GM12878 (cell line): ENCODE measurements around the gene NUP37. TPM values are rescaled to one million over a fixed set of nuclear protein-coding genes. Genes with fewer than 3 reads are reported as not detected.
A peak's percentile ranks its signal among the peaks of the same experiment; 100 is the strongest.

Source experiments
- ATAC-seq: fragments of 200-7000 bp; cut with Tn5 transposase; 3 replicates; pipeline ENCODE4 v1.9.1; 2020; ENCODE audit warnings: mild to moderate bottlenecking, moderate library complexity
- BruUV-seq: library from RNA; stranded (reverse); fragments of 400-500 nt; replicated peaks from 2 replicates; lab custom pipeline; 2021; lab: Mats Ljungman, UMichigan
- CTCF ChIA-PET: fragments of 300-600 bp; sonication (Branson Sonifier 250); formaldehyde crosslinking; extraction: SDS; loops from one replicate; lab custom pipeline; 2021; ENCODE audit warnings: inconsistent platforms; lab: Yijun Ruan, JAX
- POLR2A ChIA-PET: fragments of 350-600 bp; formaldehyde crosslinking; extraction: SDS; loops from one replicate; lab custom pipeline; 2021; ENCODE audit warnings: inconsistent platforms; lab: Charles Lee
- RAD21 ChIA-PET: fragments of 300-600 bp; sonication (Branson Sonifier 250); formaldehyde crosslinking; loops from one replicate; lab custom pipeline; 2023; ENCODE audit warnings: antibody characterized with exemption; ENCODE audit not compliant: unreplicated experiment; lab: Charles Lee
- SMC1A ChIA-PET: fragments of 300-600 bp; sonication (Branson Sonifier 250); formaldehyde crosslinking; loops from one replicate; lab custom pipeline; 2023; ENCODE audit not compliant: unreplicated experiment, uncharacterized antibody; lab: Charles Lee
- DNase-seq: peaks from one replicate; pipeline ENCODE4 v3.0.0-alpha.2; 2011; ENCODE audit warnings: low read depth, low spot score
- FAIRE-seq: peaks from 3 replicates; lab custom pipeline; 2011; peaks lifted over from hg19 to GRCh38; lab: Jason Lieb, UNC
- H2AFZ ChIP-seq: 2 replicates; pipeline ENCODE4 v1.6.0; 2011; ENCODE audit warnings: low read depth, low read length, control low read depth; ENCODE audit not compliant: control insufficient read depth
- H3K27ac ChIP-seq: 2 replicates; pipeline ENCODE4 v1.5.1; 2011; ENCODE audit warnings: control low read depth; ENCODE audit not compliant: control insufficient read depth, insufficient read depth
- H3K27me3 ChIP-seq, 2 experiments: replicated peaks in 1 of 2; 2 replicates each; pipeline versions ENCODE4 v1.6.0 to v1.6.1; 2011; ENCODE audit warnings: low read length in 1 of 2; ENCODE audit not compliant: control insufficient read depth in 2 of 2, insufficient read depth in 2 of 2
- H3K36me3 ChIP-seq, 2 experiments: 2 replicates each; pipeline ENCODE4 v1.5.1; 2011; ENCODE audit warnings: low read length in 1 of 2; ENCODE audit not compliant: control insufficient read depth in 2 of 2, insufficient read depth in 2 of 2
- H3K4me1 ChIP-seq: 2 replicates; pipeline ENCODE4 v1.6.1; 2011; ENCODE audit warnings: mild to moderate bottlenecking, low read length, moderate library complexity, mixed read lengths; ENCODE audit not compliant: control insufficient read depth, insufficient read depth
- H3K4me2 ChIP-seq: 2 replicates; pipeline ENCODE4 v1.6.0; 2011; ENCODE audit warnings: control low read depth; ENCODE audit not compliant: control insufficient read depth, insufficient read depth
- H3K4me3 ChIP-seq: fragments of 200-600 bp; sonication (generic); 2 replicates; pipeline ENCODE4 v1.5.1; 2016
- H3K79me2 ChIP-seq: 2 replicates; pipeline ENCODE4 v1.6.0; 2011; ENCODE audit warnings: low read length; ENCODE audit not compliant: control insufficient read depth, insufficient read depth
- H3K9ac ChIP-seq: 2 replicates; pipeline ENCODE4 v1.8.0; 2011; ENCODE audit warnings: low read length, control low read depth, mixed read lengths; ENCODE audit not compliant: control insufficient read depth, insufficient read depth
- H3K9me3 ChIP-seq: replicated peaks from 3 replicates; pipeline ENCODE4 v1.5.1; 2011; ENCODE audit warnings: mild to moderate bottlenecking, low read length; ENCODE audit not compliant: control insufficient read depth, insufficient read depth
- H4K20me1 ChIP-seq: 2 replicates; pipeline ENCODE4 v1.6.0; 2011; ENCODE audit not compliant: control insufficient read depth, insufficient read depth
- BMI1 ChIP-seq: fragments of 450-650 bp; IDR thresholded peaks from 2 replicates; pipeline ENCODE4 v1.6.1; 2016; ENCODE audit warnings: mild to moderate bottlenecking, moderate library complexity, borderline replicate concordance
- BRCA1 ChIP-seq: IDR thresholded peaks from 2 replicates; pipeline ENCODE4 v1.6.1; 2011; ENCODE audit warnings: low read depth, low read length, improper control_type of control experiment
- CBFB ChIP-seq: IDR thresholded peaks from 2 replicates; pipeline ENCODE4 v1.6.1; 2016; ENCODE audit warnings: antibody characterized with exemption, low read depth
- CBX3 ChIP-seq: fragments of 200-600 bp; sonication (generic); IDR thresholded peaks from 2 replicates; pipeline ENCODE4 v1.6.1; 2016; ENCODE audit warnings: low read depth, borderline replicate concordance
- CREM ChIP-seq: IDR thresholded peaks from 2 replicates; pipeline ENCODE4 v1.6.1; 2014; ENCODE audit warnings: antibody characterized with exemption, low read depth
- FOXK2 ChIP-seq: fragments of 450-650 bp; IDR thresholded peaks from 2 replicates; pipeline ENCODE4 v1.6.1; 2017; ENCODE audit warnings: mild to moderate bottlenecking, moderate library complexity
- IKZF2 ChIP-seq, 2 experiments: fragments of 450-650 bp; IDR thresholded peaks; 2 replicates each; pipeline ENCODE4 v1.6.1; 2017; ENCODE audit warnings: mild to moderate bottlenecking in 2 of 2, moderate library complexity in 2 of 2
- IRF4 ChIP-seq: IDR thresholded peaks from 2 replicates; pipeline ENCODE4 v1.6.1; 2011; ENCODE audit warnings: low read depth, low read length
- JUNB ChIP-seq: IDR thresholded peaks from 2 replicates; pipeline ENCODE4 v1.6.1; 2016; ENCODE audit warnings: antibody characterized with exemption, mild to moderate bottlenecking
- NRF1 ChIP-seq: conservative IDR thresholded peaks from 2 replicates; pipeline ENCODE4 v1.6.1; 2011; ENCODE audit warnings: mild to moderate bottlenecking, low read depth, low read length, improper control_type of control experiment
- POU2F2 ChIP-seq: IDR thresholded peaks from 3 replicates; pipeline ENCODE4 v1.6.1; 2011; ENCODE audit warnings: low read depth, mild to moderate bottlenecking, low read length, borderline replicate concordance
- RBBP5 ChIP-seq: fragments of 200-600 bp; sonication (generic); conservative IDR thresholded peaks from 2 replicates; pipeline ENCODE4 v1.6.1; 2016
- RFX5 ChIP-seq: IDR thresholded peaks from 2 replicates; pipeline ENCODE4 v1.6.1; 2011; ENCODE audit warnings: low read depth, low read length, improper control_type of control experiment
- RUNX3 ChIP-seq: IDR thresholded peaks from 2 replicates; pipeline ENCODE4 v1.6.1; 2012; ENCODE audit warnings: low read length, inconsistent platforms
- SPI1 ChIP-seq: IDR thresholded peaks from 2 replicates; pipeline ENCODE4 v1.6.1; 2011; ENCODE audit warnings: low read depth, mild to moderate bottlenecking, low read length, moderate library complexity, borderline replicate concordance; ENCODE audit not compliant: insufficient read depth
- TCF12 ChIP-seq: IDR thresholded peaks from 2 replicates; pipeline ENCODE4 v1.6.1; 2011; ENCODE audit warnings: low read depth, mild to moderate bottlenecking, low read length
- WGBS: methylation state at CpG from one replicate; pipeline ENCODE4 v1.1.6; 2016; ENCODE audit warnings: low lambda C conversion rate; ENCODE audit not compliant: insufficient replicate concordance, insufficient coverage; ENCODE audit errors: missing lambda C conversion rate; 5-methylcytosine and 5-hydroxymethylcytosine counted together
- in situ Hi-C: fragments of 300-500 bp; cut with MboI; formaldehyde crosslinking; loops from 9 replicates; pipeline ENCODE4 v1.14.3; 2018; ENCODE audit warnings: mixed read lengths
- intact Hi-C: fragments of 100-400 bp; cut with micrococcal nuclease; formaldehyde crosslinking; loops from one replicate; pipeline ENCODE4 v1.14.2; 2022; ENCODE audit not compliant: unreplicated experiment
- polyA plus RNA-seq, 11 experiments: library from polyadenylated mRNA; depleted of rRNA in 4 of 11; unstranded in 6 of 11; stranded (reverse) in 5 of 11; fragments of >200 nt; fragmentation: Nextera tagmentation in 4 of 11; fragmentation: Illumina TruSeq in 1 of 11; extraction: Ambion mirVana in 4 of 11; extraction: Trizol in 1 of 11; gene quantifications; 1 replicate in 1 of 11; 2 replicates in 10 of 11; pipeline versions ENCODE4 v1.2.1 to v1.2.3, GENCODE V29; 2011 to 2016; ENCODE audit warnings: inconsistent platforms in 2 of 11, missing spikeins in 2 of 11, low read depth in 1 of 11
- total RNA-seq, 4 experiments: library from RNA; depleted of rRNA in 3 of 4; stranded (reverse); fragments of >200 nt in 3 of 4; fragmentation: Illumina TruSeq in 1 of 4; extraction: Trizol in 1 of 4; gene quantifications; 2 replicates each; pipeline versions ENCODE4 v1.2.1 to v1.2.3, GENCODE V29; 2013 to 2021
- TF ChIP-seq, protein P1 (sequence below): fragments of 450-650 bp; IDR thresholded peaks from 2 replicates; pipeline ENCODE4 v1.6.1; 2017; ENCODE audit warnings: low read depth, mild to moderate bottlenecking, moderate library complexity
- TF ChIP-seq, protein P2 (sequence below): IDR thresholded peaks from 2 replicates; pipeline ENCODE4 v1.6.1; 2012; ENCODE audit warnings: low read depth, low read length, improper control_type of control experiment
- TF ChIP-seq, protein P3 (sequence below): fragments of 150-350 bp; IDR thresholded peaks from 2 replicates; pipeline ENCODE4 v1.6.1; 2016; ENCODE audit warnings: low read depth, low read length
- TF ChIP-seq, protein P4 (sequence below): IDR thresholded peaks from 2 replicates; pipeline ENCODE4 v1.6.1; 2011; ENCODE audit warnings: borderline replicate concordance, low read depth, mild to moderate bottlenecking, moderate library complexity, mixed read lengths, low read length; ENCODE audit not compliant: insufficient read depth; ENCODE audit errors: extremely low read length

NUP37 gene
- total and polyA plus RNA-seq, 10 of the 15 experiments (the other 5 are each of a cell fraction or from before 2014, with no cell fraction given) = 51.8 to 250 (median 99.6) TPM

DNA sequence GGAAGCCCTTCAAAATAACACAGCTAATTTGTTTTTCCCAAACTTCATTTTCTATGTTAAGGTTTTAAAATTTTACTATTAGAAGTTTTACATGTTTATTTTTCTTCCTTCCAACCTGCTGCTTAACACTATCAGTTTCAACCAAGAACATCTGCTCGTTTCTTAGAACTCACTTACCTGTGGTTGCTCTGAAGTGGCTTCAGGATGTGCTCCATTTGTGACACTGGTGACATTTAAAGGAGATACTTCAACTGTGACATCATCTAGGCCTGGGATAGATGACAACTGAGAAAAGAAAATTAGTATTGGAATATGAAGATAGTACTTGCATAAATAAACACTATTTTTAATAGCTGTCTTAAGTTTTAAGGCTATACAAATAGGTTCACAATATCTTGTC lies 76.0 kb downstream of the NUP37 start:
- H3K79me2 ChIP-seq = no peaks in the 10 kb centered on the region; the same call in 1 of the 2 replicates
- ATAC-seq (peak; percentile 91), FAIRE-seq (peak; percentile 80), DNase-seq (no peak)
- RAD21 ChIA-PET = interaction anchor here (0.7 to 1.2 kb wide), 3 partner anchors 13 to 102 kb away, joined by 3 read pairs; partner anchors contain the start of gene WASHC3
- POLR2A ChIA-PET = interaction anchor here (1.4 to 2.1 kb wide), 3 partner anchors 10 to 17 kb away, joined by 5 to 9 read pairs (median 5); partner anchors contain the start of gene WASHC3
- intact Hi-C loops (no loop called here), in situ Hi-C loops (no loop called here)
- peaks cover 11% of the 10 kb centered on the region; the same call in 1 of the 2 replicates for H3K4me1 ChIP-seq
- CTCF ChIA-PET = interaction anchor here (0.6 to 1.6 kb wide), 5 partner anchors 9 to 94 kb away, joined by 4 to 6 read pairs (median 5); no protein-coding TSS in a partner anchor
- H3K27ac ChIP-seq = no peak overlapping the region; the same call in 1 of the 2 replicates
- BruUV-seq = no TSS peak
- H3K27me3 ChIP-seq = no peaks in the 10 kb centered on the region
- H2AFZ ChIP-seq = no peak overlapping the region
- no peak overlapping the region for H3K4me3 ChIP-seq
- H3K9ac ChIP-seq = no peak overlapping the region
- H3K36me3 ChIP-seq = peaks cover 0 to 13% of the 10 kb centered on the region in 2 experiments; a peak in 2 of 4 replicates
- SMC1A ChIA-PET = interaction anchor here (0.8 to 2.6 kb wide), 7 partner anchors 8 to 435 kb away, joined by 3 to 9 read pairs (median 3); no protein-coding TSS in a partner anchor
- no peaks in the 10 kb centered on the region for H4K20me1 ChIP-seq
- H3K4me2 ChIP-seq = no peak overlapping the region
- no peaks in the 10 kb centered on the region for H3K9me3 ChIP-seq
- 0% methylated on average over 1 of the region's 1 CpG for WGBS
- TF ChIP-seq RBBP5 (no peak), POU2F2 (no peak), BRCA1 (no peak), FOXK2 (no peak), RUNX3 (peak; percentile 94), RFX5 (no peak), CREM (peak; percentile 53; the same call in 1 of the 2 replicates), SPI1 (no peak), CBFB (0 out of 2 replicates have a peak, but pooled peaks have one; percentile 54), NRF1 (no peak), BMI1 (no peak), TCF12 (0 out of 2 replicates have a peak, but pooled peaks have one; percentile 49), IRF4 (0 out of 2 replicates have a peak, but pooled peaks have one; percentile 42), JUNB (peak; percentile 30), IKZF2 (IDR thresholded peaks at IDR 0.05) (peak; percentile 70 to 73), CBX3 (no peak)
- TF ChIP-seq, protein P1, sequence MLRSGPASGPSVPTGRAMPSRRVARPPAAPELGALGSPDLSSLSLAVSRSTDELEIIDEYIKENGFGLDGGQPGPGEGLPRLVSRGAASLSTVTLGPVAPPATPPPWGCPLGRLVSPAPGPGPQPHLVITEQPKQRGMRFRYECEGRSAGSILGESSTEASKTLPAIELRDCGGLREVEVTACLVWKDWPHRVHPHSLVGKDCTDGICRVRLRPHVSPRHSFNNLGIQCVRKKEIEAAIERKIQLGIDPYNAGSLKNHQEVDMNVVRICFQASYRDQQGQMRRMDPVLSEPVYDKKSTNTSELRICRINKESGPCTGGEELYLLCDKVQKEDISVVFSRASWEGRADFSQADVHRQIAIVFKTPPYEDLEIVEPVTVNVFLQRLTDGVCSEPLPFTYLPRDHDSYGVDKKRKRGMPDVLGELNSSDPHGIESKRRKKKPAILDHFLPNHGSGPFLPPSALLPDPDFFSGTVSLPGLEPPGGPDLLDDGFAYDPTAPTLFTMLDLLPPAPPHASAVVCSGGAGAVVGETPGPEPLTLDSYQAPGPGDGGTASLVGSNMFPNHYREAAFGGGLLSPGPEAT = peak; percentile 48; the same call in 1 of the 2 replicates
- TF ChIP-seq, protein P2, sequence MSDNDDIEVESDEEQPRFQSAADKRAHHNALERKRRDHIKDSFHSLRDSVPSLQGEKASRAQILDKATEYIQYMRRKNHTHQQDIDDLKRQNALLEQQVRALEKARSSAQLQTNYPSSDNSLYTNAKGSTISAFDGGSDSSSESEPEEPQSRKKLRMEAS = no peak
- TF ChIP-seq, protein P3, sequence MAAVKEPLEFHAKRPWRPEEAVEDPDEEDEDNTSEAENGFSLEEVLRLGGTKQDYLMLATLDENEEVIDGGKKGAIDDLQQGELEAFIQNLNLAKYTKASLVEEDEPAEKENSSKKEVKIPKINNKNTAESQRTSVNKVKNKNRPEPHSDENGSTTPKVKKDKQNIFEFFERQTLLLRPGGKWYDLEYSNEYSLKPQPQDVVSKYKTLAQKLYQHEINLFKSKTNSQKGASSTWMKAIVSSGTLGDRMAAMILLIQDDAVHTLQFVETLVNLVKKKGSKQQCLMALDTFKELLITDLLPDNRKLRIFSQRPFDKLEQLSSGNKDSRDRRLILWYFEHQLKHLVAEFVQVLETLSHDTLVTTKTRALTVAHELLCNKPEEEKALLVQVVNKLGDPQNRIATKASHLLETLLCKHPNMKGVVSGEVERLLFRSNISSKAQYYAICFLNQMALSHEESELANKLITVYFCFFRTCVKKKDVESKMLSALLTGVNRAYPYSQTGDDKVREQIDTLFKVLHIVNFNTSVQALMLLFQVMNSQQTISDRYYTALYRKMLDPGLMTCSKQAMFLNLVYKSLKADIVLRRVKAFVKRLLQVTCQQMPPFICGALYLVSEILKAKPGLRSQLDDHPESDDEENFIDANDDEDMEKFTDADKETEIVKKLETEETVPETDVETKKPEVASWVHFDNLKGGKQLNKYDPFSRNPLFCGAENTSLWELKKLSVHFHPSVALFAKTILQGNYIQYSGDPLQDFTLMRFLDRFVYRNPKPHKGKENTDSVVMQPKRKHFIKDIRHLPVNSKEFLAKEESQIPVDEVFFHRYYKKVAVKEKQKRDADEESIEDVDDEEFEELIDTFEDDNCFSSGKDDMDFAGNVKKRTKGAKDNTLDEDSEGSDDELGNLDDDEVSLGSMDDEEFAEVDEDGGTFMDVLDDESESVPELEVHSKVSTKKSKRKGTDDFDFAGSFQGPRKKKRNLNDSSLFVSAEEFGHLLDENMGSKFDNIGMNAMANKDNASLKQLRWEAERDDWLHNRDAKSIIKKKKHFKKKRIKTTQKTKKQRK = no peak
- TF ChIP-seq, protein P4, sequence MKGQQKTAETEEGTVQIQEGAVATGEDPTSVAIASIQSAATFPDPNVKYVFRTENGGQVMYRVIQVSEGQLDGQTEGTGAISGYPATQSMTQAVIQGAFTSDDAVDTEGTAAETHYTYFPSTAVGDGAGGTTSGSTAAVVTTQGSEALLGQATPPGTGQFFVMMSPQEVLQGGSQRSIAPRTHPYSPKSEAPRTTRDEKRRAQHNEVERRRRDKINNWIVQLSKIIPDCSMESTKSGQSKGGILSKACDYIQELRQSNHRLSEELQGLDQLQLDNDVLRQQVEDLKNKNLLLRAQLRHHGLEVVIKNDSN = no peak
